Muscle of leg (tissue), 11 donors: Measurements from ENCODE around the gene GDI2. TPM values are rescaled to one million over a fixed set of nuclear protein-coding genes. Genes with fewer than 3 reads are reported as not detected.
A peak's percentile ranks its signal among the peaks of the same experiment; 100 is the strongest.
"Not testable (repeated sequence)": the region's sequence is repeated elsewhere in the genome, so short reads cannot be mapped to it uniquely, and the experiment has no call there.

ENCODE experiments used
- DNase-seq: peaks from one replicate; pipeline ENCODE4 v3.0.0; 2013
- H3K27ac ChIP-seq: one replicate; pipeline ENCODE4 v1.5.1; 2013; ENCODE audit warnings: mild to moderate bottlenecking, low read length, control low read depth
- H3K27me3 ChIP-seq: one replicate; pipeline ENCODE4 v1.6.1; 2013; ENCODE audit warnings: low read length; ENCODE audit not compliant: control insufficient read depth, insufficient read depth
- H3K36me3 ChIP-seq: one replicate; pipeline ENCODE4 v1.6.1; 2013; ENCODE audit warnings: low read length; ENCODE audit not compliant: control insufficient read depth, insufficient read depth
- H3K4me1 ChIP-seq: one replicate; pipeline ENCODE4 v1.6.1; 2013; ENCODE audit warnings: low read length; ENCODE audit not compliant: control insufficient read depth, insufficient read depth
- H3K4me3 ChIP-seq: one replicate; pipeline ENCODE4 v1.5.1; 2013; ENCODE audit warnings: low read length, control low read depth
- H3K9me3 ChIP-seq: replicated peaks from 2 replicates; pipeline ENCODE4 v1.6.1; 2013; ENCODE audit warnings: low read depth, low read length; ENCODE audit not compliant: control insufficient read depth
- WGBS: methylation state at CpG from one replicate; pipeline ENCODE4 v1.1.5; 2013; ENCODE audit warnings: missing lambda C conversion rate; ENCODE audit not compliant: insufficient coverage; 5-methylcytosine and 5-hydroxymethylcytosine counted together
- polyA plus RNA-seq, 8 donors: library from polyadenylated mRNA; unstranded; fragments of 120-200 nt; gene quantifications; one replicate each; pipeline versions ENCODE4 v1.2.1 to v1.2.3, GENCODE V29; 2013; ENCODE audit warnings: inconsistent platforms in 1 of 8, low replicate concordance in 1 of 8; ENCODE audit not compliant: insufficient read length in 8 of 8, insufficient read depth in 1 of 8
- total RNA-seq: library from RNA; stranded (reverse); fragments of 120-200 nt; gene quantifications from one replicate; pipeline ENCODE4 v1.2.4, GENCODE V29; 2013

GDI2 gene
- total and polyA plus RNA-seq, 9 donors: 216 to 281 (median 239) TPM

- H3K4me3 ChIP-seq: peak overlapping the region; percentile 87
- peaks cover 4% of the 10 kb centered on the region for H3K36me3 ChIP-seq
- H3K27ac ChIP-seq: peak overlapping the region; percentile 99
- H3K27me3 ChIP-seq: no peaks in the 10 kb centered on the region
- WGBS: under 1% methylated on average over 29 of the region's 29 CpGs
- DNase-seq: no peak
- no peaks in the 10 kb centered on the region for H3K9me3 ChIP-seq
- peaks cover 8% of the 10 kb centered on the region for H3K4me1 ChIP-seq
Measured at GRCh38 chr10:5813091-5813340, 218 bp downstream of the GDI2 start.

GRCh38 chr10:5812283-5813090 lies 747 bp downstream of the GDI2 start:
- peaks cover 6% of the 10 kb centered on the region for H3K36me3 ChIP-seq
- H3K9me3 ChIP-seq: no peaks in the 10 kb centered on the region
- WGBS: 0% methylated on average over 40 of the region's 49 CpGs
- H3K27me3 ChIP-seq: no peaks in the 10 kb centered on the region
- H3K4me3 ChIP-seq: peak overlapping the region; percentile 87
- H3K27ac ChIP-seq: peak overlapping the region; percentile 99
- DNase-seq: peak; percentile 61
- H3K4me1 ChIP-seq: peaks cover 8% of the 10 kb centered on the region

GRCh38 chr10:5811387-5811821 lies 1.8 kb downstream of the GDI2 start:
- peaks cover 6% of the 10 kb centered on the region for H3K36me3 ChIP-seq
- peak overlapping the region; percentile 87 for H3K4me3 ChIP-seq
- no peak overlapping the region for H3K27ac ChIP-seq
- no peaks in the 10 kb centered on the region for H3K27me3 ChIP-seq
- H3K9me3 ChIP-seq: no peaks in the 10 kb centered on the region
- DNase-seq: peak; percentile 26
- H3K4me1 ChIP-seq: peaks cover 8% of the 10 kb centered on the region
- WGBS: 0% methylated on average over 4 of the region's 6 CpGs

GRCh38 chr10:5810225-5810624 lies 3.0 kb downstream of the GDI2 start:
- no CpG with 5 or more reads among the region's 2 CpGs for WGBS
- Histone ChIP-seq H3K27ac (no peak overlapping the region), H3K4me3 (no peak overlapping the region), H3K27me3 (no peaks in the 10 kb centered on the region), H3K4me1 (peaks cover 8% of the 10 kb centered on the region), H3K9me3 (no peaks in the 10 kb centered on the region), H3K36me3 (peaks cover 6% of the 10 kb centered on the region)
- DNase-seq: no peak

GRCh38 chr10:5809527-5810154 lies 3.6 kb downstream of the GDI2 start:
- no CpG with 5 or more reads among the region's 4 CpGs for WGBS
- no peak overlapping the region for H3K27ac ChIP-seq
- peaks cover 6% of the 10 kb centered on the region for H3K36me3 ChIP-seq
- no peaks in the 10 kb centered on the region for H3K27me3 ChIP-seq
- no peak for DNase-seq
- no peak overlapping the region for H3K4me3 ChIP-seq
- peaks cover 8% of the 10 kb centered on the region for H3K4me1 ChIP-seq
- no peaks in the 10 kb centered on the region for H3K9me3 ChIP-seq

GRCh38 chr10:5808783-5809392 lies 4.3 kb downstream of the GDI2 start:
- H3K36me3 ChIP-seq, H3K27ac ChIP-seq, H3K4me1 ChIP-seq, DNase-seq, H3K9me3 ChIP-seq, H3K27me3 ChIP-seq, H3K4me3 ChIP-seq: not testable (repeated sequence)
- WGBS: no CpG with 5 or more reads among the region's 7 CpGs

GRCh38 chr10:5806745-5807144 lies 6.5 kb downstream of the GDI2 start:
- WGBS: 80% methylated on average over 1 of the region's 2 CpGs
- Histone ChIP-seq H3K9me3 (no peaks in the 10 kb centered on the region), H3K36me3 (peaks cover 6% of the 10 kb centered on the region), H3K4me3 (no peak overlapping the region), H3K4me1 (peaks cover 3% of the 10 kb centered on the region), H3K27me3 (no peaks in the 10 kb centered on the region), H3K27ac (no peak overlapping the region)
- no peak for DNase-seq

- DNase-seq: no peak
- Histone ChIP-seq H3K27ac (no peak overlapping the region), H3K27me3 (no peaks in the 10 kb centered on the region)
Measured at GRCh38 chr10:5805711-5806110, 7.5 kb downstream of the GDI2 start.

GRCh38 chr10:5805260-5805659 lies 8.0 kb downstream of the GDI2 start:
- no peaks in the 10 kb centered on the region for H3K9me3 ChIP-seq
- DNase-seq: no peak
- no peaks in the 10 kb centered on the region for H3K27me3 ChIP-seq
- H3K4me1 ChIP-seq: no peaks in the 10 kb centered on the region
- H3K27ac ChIP-seq: no peak overlapping the region
- peaks cover 7% of the 10 kb centered on the region for H3K36me3 ChIP-seq
- 100% methylated on average over 1 of the region's 2 CpGs for WGBS
- H3K4me3 ChIP-seq: no peak overlapping the region

More at GRCh38 chr10:5805711-5806110, 7.5 kb downstream of the GDI2 start:
- Histone ChIP-seq H3K36me3 (peaks cover 6% of the 10 kb centered on the region), H3K4me3 (no peak overlapping the region), H3K4me1 (no peaks in the 10 kb centered on the region), H3K9me3 (no peaks in the 10 kb centered on the region)
- WGBS: no CpG with 5 or more reads among the region's 4 CpGs

GRCh38 chr10:5804386-5804785 lies 8.8 kb downstream of the GDI2 start:
- Histone ChIP-seq H3K27me3 (no peaks in the 10 kb centered on the region), H3K36me3 (peaks cover 12% of the 10 kb centered on the region), H3K27ac (no peak overlapping the region), H3K9me3 (no peaks in the 10 kb centered on the region), H3K4me3 (no peak overlapping the region), H3K4me1 (no peaks in the 10 kb centered on the region)
- WGBS: 80% methylated on average over 1 of the region's 4 CpGs
- no peak for DNase-seq
